OCI-M2 (cell line): ENCODE results near the gene ESPNL.
"Not testable (repeated sequence)": the region's sequence is repeated elsewhere in the genome, so short reads cannot be mapped to it uniquely, and the experiment has no call there.

ENCODE experiments used
- DNase-seq: peaks from one replicate; lab custom pipeline; 2025; ENCODE audit not compliant: unreplicated experiment; lab: John Stamatoyannopoulos, UW

ESPNL gene

GRCh38 chr2:238114331-238114841, 14.2 kb downstream of the ESPNL start:
- DNase-seq: no peak

- no peak for DNase-seq
These were observed 14.9 kb downstream of the ESPNL start for GRCh38 chr2:238114851-238115660.

- DNase-seq: not testable (repeated sequence)
These were observed 15.6 kb downstream of the ESPNL start for GRCh38 chr2:238115709-238116108.

GRCh38 chr2:238116298-238117198, 16.4 kb downstream of the ESPNL start:
- DNase-seq: no peak

GRCh38 chr2:238117199-238118154, 17.3 kb downstream of the ESPNL start:
- no peak for DNase-seq

- no peak for DNase-seq
These were observed 19.8 kb downstream of the ESPNL start for GRCh38 chr2:238119756-238120462.

GRCh38 chr2:238120463-238121298, 20.5 kb downstream of the ESPNL start:
- DNase-seq: no peak

GRCh38 chr2:238121511-238122286, 21.6 kb downstream of the ESPNL start:
- DNase-seq: no peak

GRCh38 chr2:238122287-238123217, 22.4 kb downstream of the ESPNL start:
- DNase-seq: no peak

GRCh38 chr2:238123218-238123971, 23.3 kb downstream of the ESPNL start:
- DNase-seq: no peak

GRCh38 chr2:238123991-238124470, 23.9 kb downstream of the ESPNL start:
- DNase-seq: no peak

- no peak for DNase-seq
These were observed 24.5 kb downstream of the ESPNL start for GRCh38 chr2:238124488-238125126.

GRCh38 chr2:238125127-238125885, 25.2 kb downstream of the ESPNL start:
- no peak for DNase-seq

GRCh38 chr2:238126338-238126737, 26.2 kb downstream of the ESPNL start:
- DNase-seq: no peak

GRCh38 chr2:238126775-238127164, 26.6 kb downstream of the ESPNL start:
- no peak for DNase-seq
